ENCODE measurements around the gene CST7.

The CST7 gene

DNA sequence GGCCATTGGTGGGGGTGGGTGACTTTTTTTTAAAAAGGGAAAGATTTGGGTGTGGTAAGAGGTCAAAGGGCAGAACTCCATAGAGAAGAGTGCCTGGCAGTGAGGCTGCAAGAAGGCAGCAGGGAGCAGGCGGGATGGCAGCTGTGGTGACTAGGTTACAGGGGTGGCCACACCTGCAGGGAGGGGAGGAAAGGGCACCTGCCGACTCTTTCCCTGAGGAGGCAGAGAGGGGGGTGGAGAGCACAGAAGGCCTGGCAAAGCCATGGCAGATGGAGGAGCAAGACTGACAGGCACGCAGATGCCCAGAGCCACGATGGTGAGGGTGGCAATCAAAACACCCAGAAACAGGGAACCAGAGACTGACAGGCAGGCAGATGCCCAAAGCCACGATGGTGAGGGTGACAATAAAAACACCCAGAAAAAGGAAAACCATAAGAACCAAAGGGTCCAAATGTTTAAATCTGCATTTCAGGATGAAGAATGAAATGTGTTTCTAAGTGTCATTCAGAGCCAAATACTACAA lies 19.3 kb downstream of the CST7 start:
- Mint-ChIP-seq H3K27ac (peak overlapping the region; percentile 89 to 99), H3K4me3 (peak overlapping the region; percentile 4 to 58), H3K4me1 (ENCODE audit: low read depth in 2 of 2) (peaks cover 44 to 56% of the 10 kb centered on the region in 2 donors), H3K27me3 (no peaks in the 10 kb centered on the region), H3K9me3 (no peaks in the 10 kb centered on the region), H3K36me3 (ENCODE audit: insufficient read depth) (peaks cover 95% of the 10 kb centered on the region)
- no peak for ATAC-seq (replicated peaks)
- DNase-seq, result no peak

DNA sequence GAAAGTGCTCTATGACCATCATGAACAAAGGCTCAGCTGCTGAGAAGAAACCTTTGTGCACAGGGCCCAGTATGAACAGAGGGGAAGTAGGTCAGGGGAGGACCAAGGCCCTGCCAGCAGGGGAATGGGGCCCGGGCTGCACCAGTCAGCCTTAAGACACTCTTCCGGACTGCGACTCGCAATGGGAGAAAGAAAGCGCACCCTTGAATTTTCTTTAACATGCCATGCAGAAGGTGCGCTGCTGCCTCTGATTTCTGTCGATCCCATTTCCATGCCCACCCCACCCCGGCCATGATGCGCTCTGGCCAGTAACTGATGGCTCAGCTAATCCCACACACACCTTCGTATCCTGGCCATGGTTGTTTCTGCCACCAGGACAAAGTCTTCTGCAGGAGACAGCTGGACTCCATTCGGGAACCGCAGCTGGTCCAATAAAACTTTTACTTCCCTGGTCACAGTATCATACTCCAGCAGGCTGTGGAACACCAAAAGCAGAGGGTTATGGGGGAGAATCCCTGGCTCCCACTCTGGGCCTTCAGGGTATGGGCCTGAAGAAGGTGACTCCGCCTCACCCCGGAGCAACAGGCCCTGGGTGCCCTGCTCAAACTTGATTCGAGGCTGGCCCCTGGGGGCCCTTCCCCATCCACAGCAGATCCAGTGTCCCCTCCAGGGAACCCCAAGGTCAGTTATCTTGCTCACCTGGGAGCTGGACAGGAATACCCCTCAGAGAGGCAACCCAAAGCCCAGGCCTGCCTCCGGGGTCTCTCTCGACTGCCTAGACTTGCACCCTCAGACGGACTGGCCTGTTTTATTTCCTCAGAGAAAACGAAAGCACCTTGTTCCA lies 20.3 kb downstream of the CST7 start:
- ATAC-seq (replicated peaks), result no peak
- H3K27me3 Mint-ChIP-seq, result no peaks in the 10 kb centered on the region
- H3K4me1 Mint-ChIP-seq (ENCODE audit: low read depth in 2 of 2), result peaks cover 39 to 57% of the 10 kb centered on the region in 2 donors
- H3K9me3 Mint-ChIP-seq, result no peaks in the 10 kb centered on the region
- peak overlapping the region; percentile 89 to 99 for H3K27ac Mint-ChIP-seq
- no peak overlapping the region for H3K4me3 Mint-ChIP-seq
- H3K36me3 Mint-ChIP-seq (ENCODE audit: insufficient read depth), result peaks cover 95% of the 10 kb centered on the region
- DNase-seq, result no peak

DNA sequence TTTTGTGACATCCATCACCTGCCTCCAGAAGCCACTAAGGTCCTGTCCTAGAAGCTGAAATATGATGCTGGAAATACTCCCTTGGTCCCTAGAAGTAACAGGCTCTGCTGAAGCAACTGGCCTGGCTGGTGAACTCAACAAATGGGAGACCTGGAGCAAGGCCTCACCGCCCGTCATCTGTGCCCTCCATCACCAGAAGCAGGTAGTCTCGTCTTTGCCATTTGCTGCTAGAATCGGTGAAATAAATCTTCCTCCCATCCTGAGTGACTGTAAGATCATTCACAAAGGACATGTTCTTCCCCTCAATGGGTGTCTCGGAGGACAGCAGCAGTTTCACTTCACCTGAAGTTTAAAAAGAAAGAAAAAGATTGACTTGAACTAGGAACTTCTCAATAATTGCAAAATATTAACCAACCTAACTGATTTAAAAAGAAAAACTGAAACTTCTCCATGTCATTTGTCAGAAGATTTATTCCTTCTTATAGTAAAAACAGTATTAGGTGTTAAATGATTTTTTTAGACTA lies 21.0 kb downstream of the CST7 start:
- DNase-seq (no peak), ATAC-seq (replicated peaks) (no peak)
- Mint-ChIP-seq H3K4me1 (ENCODE audit: low read depth in 2 of 2) (peaks cover 38 to 53% of the 10 kb centered on the region in 2 donors), H3K27ac (peak overlapping the region; percentile 89 to 99), H3K36me3 (ENCODE audit: insufficient read depth) (peaks cover 95% of the 10 kb centered on the region), H3K27me3 (no peaks in the 10 kb centered on the region), H3K4me3 (no peak overlapping the region), H3K9me3 (no peaks in the 10 kb centered on the region)

GRCh38 chr20:24970754-24971153 lies 21.7 kb downstream of the CST7 start:
- peak overlapping the region; percentile 9 to 89 for H3K27ac Mint-ChIP-seq
- H3K36me3 Mint-ChIP-seq (ENCODE audit: insufficient read depth), result peaks cover 89% of the 10 kb centered on the region
- no peaks in the 10 kb centered on the region for H3K27me3 Mint-ChIP-seq
- peaks cover 31 to 53% of the 10 kb centered on the region in 2 donors for H3K4me1 Mint-ChIP-seq (ENCODE audit: low read depth in 2 of 2)
- ATAC-seq (replicated peaks) (no peak), DNase-seq (no peak)
- no peak overlapping the region for H3K4me3 Mint-ChIP-seq
- no peaks in the 10 kb centered on the region for H3K9me3 Mint-ChIP-seq

- no peaks in the 10 kb centered on the region for H3K9me3 Mint-ChIP-seq
- ATAC-seq (replicated peaks), result no peak
- no peak for DNase-seq
- H3K27me3 Mint-ChIP-seq, result no peaks in the 10 kb centered on the region
- peak overlapping the region; percentile 9 to 89 for H3K27ac Mint-ChIP-seq
- peaks cover 89% of the 10 kb centered on the region for H3K36me3 Mint-ChIP-seq (ENCODE audit: insufficient read depth)
- peaks cover 32 to 54% of the 10 kb centered on the region in 2 donors for H3K4me1 Mint-ChIP-seq (ENCODE audit: low read depth in 2 of 2)
- no peak overlapping the region for H3K4me3 Mint-ChIP-seq
Measured at GRCh38 chr20:24971376-24972101, 22.5 kb downstream of the CST7 start.

- DNase-seq (no peak), ATAC-seq (replicated peaks) (no peak)
- no peak overlapping the region for H3K4me3 Mint-ChIP-seq
- no peaks in the 10 kb centered on the region for H3K27me3 Mint-ChIP-seq
- H3K27ac Mint-ChIP-seq, result no peak overlapping the region
- H3K4me1 Mint-ChIP-seq (ENCODE audit: low read depth in 2 of 2), result peaks cover 31 to 57% of the 10 kb centered on the region in 2 donors
- H3K9me3 Mint-ChIP-seq, result no peaks in the 10 kb centered on the region
- H3K36me3 Mint-ChIP-seq (ENCODE audit: insufficient read depth), result peaks cover 89% of the 10 kb centered on the region
Measured at GRCh38 chr20:24972341-24972740, 23.3 kb downstream of the CST7 start.

DNA sequence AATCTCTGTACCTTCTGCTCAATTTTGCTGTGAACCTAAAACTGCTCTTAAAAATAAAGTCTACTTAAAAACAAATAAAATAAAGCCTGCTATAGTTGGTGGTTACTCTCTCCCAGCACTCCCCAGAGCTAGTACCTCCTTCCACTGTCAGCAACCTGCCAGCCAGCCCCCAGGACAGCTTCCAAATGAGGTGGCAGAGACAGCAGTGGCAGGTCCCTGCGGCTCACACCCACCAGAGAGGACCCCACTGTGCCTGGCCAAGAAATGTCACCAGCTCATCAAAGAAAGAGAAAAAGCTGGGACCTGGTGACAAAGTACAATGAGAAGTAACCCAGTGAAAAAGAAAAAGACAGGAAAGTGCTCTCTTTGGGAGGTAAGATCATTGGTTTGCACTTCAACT lies 28.3 kb downstream of the CST7 start:
- Mint-ChIP-seq H3K9me3 (peaks cover 0 to 2% of the 10 kb centered on the region in 2 donors), H3K36me3 (ENCODE audit: insufficient read depth) (peaks cover 80% of the 10 kb centered on the region), H3K4me1 (ENCODE audit: low read depth in 2 of 2) (peaks cover 53 to 86% of the 10 kb centered on the region in 2 donors), H3K27me3 (no peaks in the 10 kb centered on the region), H3K27ac (peak overlapping the region; percentile 57 to 64), H3K4me3 (no peak overlapping the region)
- no peak for DNase-seq
- no peak for ATAC-seq (replicated peaks)

GRCh38 chr20:24977797-24978196 lies 28.7 kb downstream of the CST7 start:
- Mint-ChIP-seq H3K9me3 (peaks cover 0 to 2% of the 10 kb centered on the region in 2 donors), H3K4me3 (peak overlapping the region in 1 of 2 donors; percentile 38), H3K36me3 (ENCODE audit: insufficient read depth) (peaks cover 80% of the 10 kb centered on the region), H3K27ac (peak overlapping the region; percentile 57 to 64), H3K4me1 (ENCODE audit: low read depth in 2 of 2) (peaks cover 56 to 91% of the 10 kb centered on the region in 2 donors), H3K27me3 (no peaks in the 10 kb centered on the region)
- DNase-seq (no peak), ATAC-seq (replicated peaks) (no peak)

DNA sequence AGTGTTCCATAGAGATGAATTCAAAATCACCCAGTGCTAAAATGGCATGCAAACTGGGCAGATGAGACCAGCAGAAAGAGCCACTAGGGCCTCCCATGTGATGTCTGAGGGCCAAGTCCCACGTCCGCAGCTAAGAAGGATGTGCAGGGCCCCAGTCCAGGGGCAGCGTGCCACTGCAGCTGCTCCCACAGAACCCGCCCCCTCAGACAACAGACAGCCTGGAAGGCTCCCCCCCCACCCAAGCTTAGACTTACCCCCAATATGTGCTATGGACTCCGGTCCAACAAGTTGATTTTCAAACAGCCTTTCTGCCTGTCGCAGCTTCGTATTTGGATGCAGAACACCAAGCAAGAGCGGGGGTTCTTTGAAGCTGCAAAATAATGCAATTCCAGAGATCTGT lies 29.4 kb downstream of the CST7 start:
- Mint-ChIP-seq H3K36me3 (ENCODE audit: insufficient read depth) (peaks cover 80% of the 10 kb centered on the region), H3K4me3 (no peak overlapping the region), H3K4me1 (ENCODE audit: low read depth in 2 of 2) (peaks cover 53 to 92% of the 10 kb centered on the region in 2 donors), H3K27ac (peak overlapping the region in 1 of 2 donors; percentile 64), H3K27me3 (no peaks in the 10 kb centered on the region), H3K9me3 (peaks cover 0 to 2% of the 10 kb centered on the region in 2 donors)
- ATAC-seq (replicated peaks) (no peak), DNase-seq (no peak)

DNA sequence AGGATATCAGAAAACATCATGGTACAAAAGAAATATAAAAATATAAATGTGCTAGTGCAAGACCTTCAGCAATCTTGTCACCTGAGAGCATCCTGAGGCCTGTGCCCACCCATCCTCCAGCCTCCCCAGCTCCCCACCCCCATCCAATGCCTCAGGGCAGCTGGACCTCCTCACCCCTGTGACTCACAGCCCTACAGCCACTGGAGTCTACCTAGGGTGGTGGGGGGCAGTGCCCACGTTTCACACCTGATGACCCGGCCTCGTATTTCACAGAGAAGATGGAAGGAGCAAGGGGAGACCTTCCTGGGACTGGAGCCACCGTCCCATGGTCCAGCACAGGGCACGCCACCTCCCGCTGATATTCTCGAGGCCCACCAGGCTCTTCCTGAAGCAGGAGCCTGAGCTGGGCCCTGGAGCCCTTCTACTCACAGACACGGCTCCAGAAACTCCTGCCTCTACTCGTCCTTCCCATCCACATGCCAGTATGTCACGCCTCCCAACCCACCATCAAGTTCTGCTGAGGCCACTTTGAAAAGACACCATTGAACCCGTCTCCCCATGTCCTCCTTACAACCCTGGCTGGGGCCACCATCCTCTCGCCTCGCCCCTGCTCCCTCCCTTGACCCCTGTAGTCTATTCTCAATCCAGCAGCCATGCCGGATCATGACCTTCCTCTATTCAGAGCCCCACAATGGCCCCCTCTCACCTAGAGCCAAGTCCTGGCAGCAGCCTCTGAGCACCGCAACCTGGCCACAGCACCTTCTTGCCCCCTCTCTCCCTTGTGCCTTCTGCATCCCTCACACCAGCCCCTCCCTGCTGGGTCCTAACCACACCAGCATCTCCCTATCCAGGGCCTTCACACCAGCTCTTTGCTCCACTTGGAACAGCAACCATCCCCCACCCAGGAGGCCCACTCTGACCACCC lies 30.2 kb downstream of the CST7 start:
- H3K4me3 Mint-ChIP-seq, result peak overlapping the region; percentile 11 to 56
- DNase-seq, result no peak

DNA sequence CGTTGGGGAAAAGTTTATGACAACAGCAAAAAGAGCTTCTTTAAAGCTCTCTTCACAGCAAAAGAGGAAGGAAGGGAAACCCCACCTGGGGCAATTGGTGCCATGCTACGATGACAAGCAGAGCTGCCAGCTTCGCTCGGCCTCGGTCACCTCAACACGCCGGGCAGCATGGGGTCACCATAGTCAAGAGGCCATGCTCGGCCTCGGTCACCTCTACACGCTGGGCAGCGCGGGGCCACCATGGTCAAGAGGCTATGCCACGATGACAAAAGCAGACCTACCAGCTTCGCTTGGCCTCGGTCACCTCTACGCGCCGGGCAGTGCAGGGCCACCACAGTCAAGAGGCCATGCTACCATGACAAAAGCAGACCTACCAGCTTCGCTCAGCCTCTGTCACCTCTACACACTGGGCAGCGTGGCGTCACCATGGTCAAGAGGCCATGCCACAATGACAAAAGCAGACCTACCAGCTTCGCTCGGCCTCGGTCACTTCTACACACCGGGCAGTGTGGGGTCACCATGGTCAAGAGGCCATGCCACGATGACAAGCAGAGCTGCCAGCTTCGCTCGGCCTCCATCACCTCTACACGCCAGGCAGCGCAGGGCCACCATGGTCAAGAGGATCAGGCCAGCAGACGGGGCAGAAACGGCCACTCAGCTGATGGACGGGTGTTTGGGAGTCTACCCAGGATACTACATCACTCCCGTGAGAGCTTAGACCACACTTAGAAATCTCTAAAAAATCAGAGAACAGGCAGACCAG lies 31.4 kb downstream of the CST7 start:
- Mint-ChIP-seq H3K27me3 (no peaks in the 10 kb centered on the region), H3K4me3 (peak overlapping the region; percentile 4 to 62), H3K4me1 (ENCODE audit: low read depth in 2 of 2) (peaks cover 65 to 95% of the 10 kb centered on the region in 2 donors), H3K36me3 (ENCODE audit: insufficient read depth) (peaks cover 83% of the 10 kb centered on the region), H3K27ac (peak overlapping the region; percentile 75 to 81), H3K9me3 (peaks cover 0 to 2% of the 10 kb centered on the region in 2 donors)
- DNase-seq, result no peak
- no peak for ATAC-seq (replicated peaks)

More for the DNA sequence above, 30.2 kb downstream of the CST7 start:
- ATAC-seq (replicated peaks), result no peak
- no peaks in the 10 kb centered on the region for H3K27me3 Mint-ChIP-seq
- H3K4me1 Mint-ChIP-seq (ENCODE audit: low read depth in 2 of 2), result peaks cover 59 to 91% of the 10 kb centered on the region in 2 donors
- H3K27ac Mint-ChIP-seq, result peak overlapping the region; percentile 66 to 75
- peaks cover 0 to 2% of the 10 kb centered on the region in 2 donors for H3K9me3 Mint-ChIP-seq
- peaks cover 81% of the 10 kb centered on the region for H3K36me3 Mint-ChIP-seq (ENCODE audit: insufficient read depth)

DNA sequence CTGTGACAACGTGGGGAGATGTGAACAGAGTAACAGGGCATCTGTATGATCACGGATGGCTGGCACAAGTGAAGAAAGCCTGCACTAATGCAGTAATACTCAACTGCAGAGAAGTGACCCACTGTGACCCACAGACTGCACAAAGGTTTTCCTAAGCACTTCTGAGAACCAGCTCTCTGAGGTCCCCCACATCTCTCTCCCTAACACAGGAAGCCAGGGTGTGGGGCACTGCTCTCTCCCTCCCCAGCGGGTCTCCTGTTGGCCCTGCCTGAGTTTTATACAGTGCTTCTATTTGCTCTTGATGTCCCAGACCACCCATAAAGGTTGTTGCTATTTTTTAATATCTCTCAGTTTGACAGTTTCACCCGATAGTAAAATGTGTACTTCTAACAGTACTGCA lies 32.2 kb downstream of the CST7 start:
- Mint-ChIP-seq H3K36me3 (ENCODE audit: insufficient read depth) (peaks cover 81% of the 10 kb centered on the region), H3K27me3 (no peaks in the 10 kb centered on the region), H3K9me3 (peaks cover 0 to 2% of the 10 kb centered on the region in 2 donors), H3K4me3 (peak overlapping the region; percentile 4 to 62), H3K27ac (peak overlapping the region; percentile 75 to 81), H3K4me1 (ENCODE audit: low read depth in 2 of 2) (peaks cover 71 to 94% of the 10 kb centered on the region in 2 donors)
- DNase-seq (no peak), ATAC-seq (replicated peaks) (peak; percentile 61)

All from effector memory CD8-positive, alpha-beta T cell (primary cell).